ENCODE measurements around the gene PLEKHF1.

DNA sequence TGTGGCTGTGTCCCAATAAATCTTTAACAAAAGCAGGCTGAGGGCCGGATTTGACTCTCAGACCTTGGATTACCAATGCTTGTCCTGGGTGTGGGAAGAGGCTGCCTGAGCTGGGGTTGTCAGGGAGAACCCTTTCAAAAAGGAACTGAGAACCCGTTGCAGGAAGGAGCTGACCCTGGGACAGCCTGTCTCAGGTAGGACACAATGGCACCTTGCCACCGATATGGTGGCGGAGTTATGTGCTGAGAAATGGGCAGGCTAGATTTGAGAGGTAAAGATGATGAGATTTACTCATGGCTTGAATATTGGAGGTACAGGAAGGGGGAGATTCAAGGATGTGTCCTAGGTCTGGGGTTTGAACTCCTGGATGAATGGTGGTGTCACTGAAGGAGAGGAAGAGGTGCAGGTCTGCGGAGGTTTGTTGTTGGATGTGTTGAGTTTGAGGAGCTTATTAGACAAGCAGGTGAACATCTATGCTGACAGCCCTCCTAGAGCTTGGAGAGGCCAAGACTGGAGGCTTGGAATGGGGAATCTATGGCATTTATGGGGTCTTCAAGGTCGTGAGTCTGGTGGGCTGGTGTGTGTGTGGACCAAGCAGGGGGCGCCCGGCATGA, 7.2 kb downstream of the PLEKHF1 start:
- TF ChIP-seq, protein P1, sequence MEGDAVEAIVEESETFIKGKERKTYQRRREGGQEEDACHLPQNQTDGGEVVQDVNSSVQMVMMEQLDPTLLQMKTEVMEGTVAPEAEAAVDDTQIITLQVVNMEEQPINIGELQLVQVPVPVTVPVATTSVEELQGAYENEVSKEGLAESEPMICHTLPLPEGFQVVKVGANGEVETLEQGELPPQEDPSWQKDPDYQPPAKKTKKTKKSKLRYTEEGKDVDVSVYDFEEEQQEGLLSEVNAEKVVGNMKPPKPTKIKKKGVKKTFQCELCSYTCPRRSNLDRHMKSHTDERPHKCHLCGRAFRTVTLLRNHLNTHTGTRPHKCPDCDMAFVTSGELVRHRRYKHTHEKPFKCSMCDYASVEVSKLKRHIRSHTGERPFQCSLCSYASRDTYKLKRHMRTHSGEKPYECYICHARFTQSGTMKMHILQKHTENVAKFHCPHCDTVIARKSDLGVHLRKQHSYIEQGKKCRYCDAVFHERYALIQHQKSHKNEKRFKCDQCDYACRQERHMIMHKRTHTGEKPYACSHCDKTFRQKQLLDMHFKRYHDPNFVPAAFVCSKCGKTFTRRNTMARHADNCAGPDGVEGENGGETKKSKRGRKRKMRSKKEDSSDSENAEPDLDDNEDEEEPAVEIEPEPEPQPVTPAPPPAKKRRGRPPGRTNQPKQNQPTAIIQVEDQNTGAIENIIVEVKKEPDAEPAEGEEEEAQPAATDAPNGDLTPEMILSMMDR (IDR thresholded peaks at IDR 0.05; ENCODE audit: low read depth, low read length, poor library complexity, severe bottlenecking), result no peak
- TF ChIP-seq EZH2phosphoT487 (IDR thresholded peaks at IDR 0.05; ENCODE audit: borderline replicate concordance, low read length), result no peak

Measured in DOHH2 (cell line).